Measurements from ENCODE around the gene RASA1. TPM values are rescaled to one million over a fixed set of nuclear protein-coding genes. Genes with fewer than 3 reads are reported as not detected.

RASA1 gene
- total and polyA plus RNA-seq, 2 experiments from 2014 or later = 32.1 to 67.8 TPM

DNA sequence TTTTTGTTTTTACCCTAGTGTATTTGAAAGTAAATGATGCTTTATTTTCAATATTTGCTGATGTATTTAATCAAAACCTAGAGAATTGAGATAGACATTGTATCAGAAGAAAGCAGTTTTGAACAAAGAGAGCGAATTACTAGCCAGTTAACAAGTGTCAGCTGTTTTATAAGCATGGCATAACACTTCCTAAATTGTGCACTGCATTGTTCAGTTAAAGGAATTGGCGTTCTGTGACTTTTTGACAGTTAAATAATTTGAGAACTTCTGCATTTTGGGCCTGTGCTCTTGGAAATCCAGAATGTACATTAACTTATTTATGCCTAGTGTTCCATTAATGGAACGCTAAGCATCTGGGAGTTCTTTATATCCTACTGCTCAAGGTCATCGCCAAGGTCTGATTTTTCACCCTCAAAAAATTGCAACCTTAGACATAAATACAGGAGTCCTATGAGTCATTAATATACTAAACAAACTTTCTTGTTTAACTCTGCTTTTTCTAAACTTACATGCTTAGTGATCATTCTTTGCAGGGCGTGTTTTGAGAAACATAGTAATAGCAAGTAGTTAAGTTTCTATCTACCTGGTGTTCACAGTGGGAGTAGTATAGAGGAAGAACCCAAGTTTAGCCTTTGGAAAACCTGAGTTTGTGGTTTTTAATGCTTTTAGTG is 31.1 kb downstream of the RASA1 start:
- H3K79me2 ChIP-seq (ENCODE audit: insufficient read depth) = peaks cover 99% of the 10 kb centered on the region
- TF ChIP-seq EZH2 (IDR thresholded peaks at IDR 0.05; ENCODE audit: insufficient read depth, poor library complexity, severe bottlenecking) (no peak), EZH2phosphoT487 (IDR thresholded peaks at IDR 0.05; ENCODE audit: insufficient read depth, low read depth) (no peak)
- no peak overlapping the region for H3K27ac ChIP-seq
- WGBS, 2 experiments (ENCODE audit: low coverage in 1 of 2, low lambda C conversion rate in 2 of 2, missing lambda C conversion rate in 2 of 2) = 97 to 98% methylated on average over 5 of the region's 5 CpGs
- no peaks in the 10 kb centered on the region for H3K27me3 ChIP-seq (replicated peaks; ENCODE audit: insufficient read depth)
- peaks cover 35% of the 10 kb centered on the region for H3F3A ChIP-seq (ENCODE audit: insufficient read depth)
- H3K4me3 ChIP-seq = no peak overlapping the region
- DNase-seq = no peak
- peaks cover 65% of the 10 kb centered on the region for H3K4me1 ChIP-seq (ENCODE audit: insufficient read depth)
- no peaks in the 10 kb centered on the region for H3K9me3 ChIP-seq (ENCODE audit: low read depth)
- no peaks in the 10 kb centered on the region for H3K9me2 ChIP-seq (ENCODE audit: insufficient read depth)
- H2AFZ ChIP-seq = no peak overlapping the region
- H3K4me2 ChIP-seq (ENCODE audit: unreplicated experiment) = no peak overlapping the region
- H4K20me1 ChIP-seq (ENCODE audit: insufficient read depth) = 0 out of 2 replicates have a peak, but pooled peaks cover 10% of the 10 kb centered on the region
- H3K9ac ChIP-seq = no peak overlapping the region
- no peaks in the 10 kb centered on the region for H3K36me3 ChIP-seq (ENCODE audit: low read depth)
- in situ Hi-C loops (cut with MboI) = no loop called here

DNA sequence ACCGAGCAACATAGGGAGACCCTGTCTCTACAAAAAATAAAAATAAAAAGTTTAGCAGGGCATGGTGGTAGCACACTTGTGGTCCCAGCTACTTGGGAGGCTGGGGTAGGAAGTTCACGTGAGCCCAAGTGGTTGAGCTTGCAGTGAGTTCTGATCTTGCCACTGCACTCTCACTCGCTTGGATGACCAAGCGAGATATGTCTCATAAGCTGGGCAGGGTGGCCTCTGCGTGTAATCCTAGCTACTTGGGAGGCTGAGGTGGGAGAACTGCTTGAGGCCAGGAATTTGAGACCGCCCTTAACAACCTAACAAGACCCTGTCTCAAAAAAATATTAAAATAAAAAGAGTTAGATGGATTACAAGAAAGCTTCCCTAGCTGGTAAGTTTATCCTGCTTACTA is 32.5 kb downstream of the RASA1 start:
- TF ChIP-seq EZH2phosphoT487 (IDR thresholded peaks at IDR 0.05; ENCODE audit: insufficient read depth, low read depth) (no peak), EZH2 (IDR thresholded peaks at IDR 0.05; ENCODE audit: insufficient read depth, poor library complexity, severe bottlenecking) (no peak)
- H3K4me2 ChIP-seq (ENCODE audit: unreplicated experiment) = peak overlapping the region; percentile 28

DNA sequence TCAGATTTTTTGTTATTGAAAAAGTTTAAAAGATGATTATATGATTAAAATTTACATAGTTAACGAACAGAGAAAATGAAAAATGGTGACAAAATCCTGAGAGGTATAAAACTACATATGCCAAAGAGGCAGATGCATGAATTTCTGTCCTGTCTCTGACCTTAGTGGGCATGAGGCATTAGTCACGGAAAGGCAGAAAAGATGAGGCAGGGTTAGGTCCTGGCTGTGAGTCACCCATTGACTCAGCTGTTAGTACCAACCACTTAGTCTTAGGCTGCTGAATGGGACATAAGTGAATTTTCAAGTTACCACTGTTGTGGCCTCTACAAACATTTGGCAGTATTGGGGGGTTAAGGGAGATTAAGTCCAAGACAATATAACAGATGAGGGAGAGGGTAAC is 33.1 kb downstream of the RASA1 start:
- peak overlapping the region; percentile 28 for H3K4me2 ChIP-seq (ENCODE audit: unreplicated experiment)
- H4K20me1 ChIP-seq (ENCODE audit: insufficient read depth) = 0 out of 2 replicates have a peak, but pooled peaks cover 10% of the 10 kb centered on the region
- no peak for TF ChIP-seq EZH2phosphoT487 (IDR thresholded peaks at IDR 0.05; ENCODE audit: insufficient read depth, low read depth)
- TF ChIP-seq EZH2 (IDR thresholded peaks at IDR 0.05; ENCODE audit: insufficient read depth, poor library complexity, severe bottlenecking) = no peak
- H3K27me3 ChIP-seq (replicated peaks; ENCODE audit: insufficient read depth) = no peaks in the 10 kb centered on the region
- peak; percentile 98 for DNase-seq
- peaks cover 51% of the 10 kb centered on the region for H3F3A ChIP-seq (ENCODE audit: insufficient read depth)
- no peaks in the 10 kb centered on the region for H3K9me2 ChIP-seq (ENCODE audit: insufficient read depth)
- peaks cover 99% of the 10 kb centered on the region for H3K79me2 ChIP-seq (ENCODE audit: insufficient read depth)
- H3K27ac ChIP-seq = peak overlapping the region; percentile 44
- no peaks in the 10 kb centered on the region for H3K9me3 ChIP-seq (ENCODE audit: low read depth)
- no peak overlapping the region for H2AFZ ChIP-seq
- H3K36me3 ChIP-seq (ENCODE audit: low read depth) = peaks cover 14% of the 10 kb centered on the region
- in situ Hi-C loops (cut with MboI) = no loop called here
- H3K4me3 ChIP-seq = no peak overlapping the region
- WGBS, 2 experiments (ENCODE audit: low coverage in 1 of 2, low lambda C conversion rate in 2 of 2, missing lambda C conversion rate in 2 of 2) = 10 to 12% methylated on average over 2 of the region's 2 CpGs
- H3K4me1 ChIP-seq (ENCODE audit: insufficient read depth) = peaks cover 65% of the 10 kb centered on the region
- H3K9ac ChIP-seq = no peak overlapping the region

More for the DNA sequence above, 32.5 kb downstream of the RASA1 start:
- Histone ChIP-seq H3K27me3 (replicated peaks; ENCODE audit: insufficient read depth) (no peaks in the 10 kb centered on the region), H3K4me1 (ENCODE audit: insufficient read depth) (peaks cover 65% of the 10 kb centered on the region), H4K20me1 (ENCODE audit: insufficient read depth) (0 out of 2 replicates have a peak, but pooled peaks cover 10% of the 10 kb centered on the region), H2AFZ (no peak overlapping the region), H3K79me2 (ENCODE audit: insufficient read depth) (peaks cover 99% of the 10 kb centered on the region), H3K9ac (no peak overlapping the region), H3K9me3 (ENCODE audit: low read depth) (no peaks in the 10 kb centered on the region), H3K9me2 (ENCODE audit: insufficient read depth) (no peaks in the 10 kb centered on the region), H3K27ac (peak overlapping the region; percentile 44), H3K36me3 (ENCODE audit: low read depth) (peaks cover 8% of the 10 kb centered on the region), H3K4me3 (no peak overlapping the region), H3F3A (ENCODE audit: insufficient read depth) (peaks cover 48% of the 10 kb centered on the region)
- WGBS, 2 experiments (ENCODE audit: low coverage in 1 of 2, low lambda C conversion rate in 2 of 2, missing lambda C conversion rate in 2 of 2) = 92 to 93% methylated on average over 6 of the region's 6 CpGs
- no peak for DNase-seq
- in situ Hi-C loops (cut with MboI) = no loop called here

DNA sequence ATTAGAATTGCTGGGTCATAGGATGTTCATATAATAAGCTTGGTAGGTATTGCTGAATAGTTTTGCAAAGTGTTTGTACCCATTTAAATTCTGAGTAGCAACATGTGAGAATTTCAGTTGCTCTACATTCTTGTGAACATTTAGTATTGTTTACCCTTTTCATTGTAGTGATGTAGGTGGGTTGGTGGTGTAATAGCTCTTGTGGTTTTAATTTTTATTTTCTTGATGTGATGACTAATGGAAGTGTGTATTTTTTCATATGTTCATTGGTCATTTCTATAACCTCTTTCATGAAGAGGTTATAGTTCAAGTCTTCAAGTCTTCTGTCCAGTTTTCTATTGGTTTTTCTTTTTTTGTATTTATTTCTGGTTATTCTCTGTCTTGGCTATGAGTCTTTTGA is 34.4 kb downstream of the RASA1 start:
- peak; percentile 49 for DNase-seq
- Histone ChIP-seq H3K9me3 (ENCODE audit: low read depth) (no peaks in the 10 kb centered on the region), H3K27me3 (replicated peaks; ENCODE audit: insufficient read depth) (no peaks in the 10 kb centered on the region), H2AFZ (no peak overlapping the region), H3K9ac (no peak overlapping the region), H3K4me3 (no peak overlapping the region), H3F3A (ENCODE audit: insufficient read depth) (peaks cover 56% of the 10 kb centered on the region), H3K4me1 (ENCODE audit: insufficient read depth) (peaks cover 58% of the 10 kb centered on the region), H3K27ac (peak overlapping the region; percentile 44), H4K20me1 (ENCODE audit: insufficient read depth) (0 out of 2 replicates have a peak, but pooled peaks cover 6% of the 10 kb centered on the region), H3K79me2 (ENCODE audit: insufficient read depth) (peaks cover 99% of the 10 kb centered on the region), H3K9me2 (ENCODE audit: insufficient read depth) (no peaks in the 10 kb centered on the region), H3K4me2 (ENCODE audit: unreplicated experiment) (peak overlapping the region; percentile 19), H3K36me3 (ENCODE audit: low read depth) (peaks cover 20% of the 10 kb centered on the region)
- in situ Hi-C loops (cut with MboI) = no loop called here
- TF ChIP-seq EZH2phosphoT487 (IDR thresholded peaks at IDR 0.05; ENCODE audit: insufficient read depth, low read depth) (no peak), EZH2 (IDR thresholded peaks at IDR 0.05; ENCODE audit: insufficient read depth, poor library complexity, severe bottlenecking) (no peak)
